GM19395 (cell line): ENCODE measurements around the gene SCAP.

Source experiments
- ATAC-seq: cut with Tn5 transposase; IDR thresholded peaks from one replicate; pipeline ENCODE4 v1.9.1; 2021; ENCODE audit warnings: mild to moderate bottlenecking, moderate library complexity; ENCODE audit not compliant: unreplicated experiment

The SCAP gene

DNA sequence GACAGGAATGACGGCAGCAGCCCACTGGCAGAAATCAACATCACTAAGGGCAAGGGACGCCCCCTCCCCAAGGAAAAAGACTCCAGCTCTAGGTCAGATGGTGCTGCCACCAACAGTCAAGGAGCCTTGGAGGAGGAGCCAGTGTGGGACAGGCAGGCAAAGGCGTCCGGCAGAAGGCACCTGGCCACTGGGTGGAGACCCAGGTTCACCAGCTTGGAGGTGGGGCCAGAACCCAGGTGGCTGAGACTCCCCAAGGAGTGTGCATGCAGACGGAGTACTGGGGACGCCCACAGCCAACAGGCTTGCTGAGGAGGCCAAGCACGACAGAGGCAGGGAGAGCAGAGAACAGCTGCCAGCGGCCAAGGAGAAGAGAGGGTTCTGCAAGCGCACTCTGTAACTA lies 59.7 kb downstream of the SCAP start:
- ATAC-seq, result no peak

DNA sequence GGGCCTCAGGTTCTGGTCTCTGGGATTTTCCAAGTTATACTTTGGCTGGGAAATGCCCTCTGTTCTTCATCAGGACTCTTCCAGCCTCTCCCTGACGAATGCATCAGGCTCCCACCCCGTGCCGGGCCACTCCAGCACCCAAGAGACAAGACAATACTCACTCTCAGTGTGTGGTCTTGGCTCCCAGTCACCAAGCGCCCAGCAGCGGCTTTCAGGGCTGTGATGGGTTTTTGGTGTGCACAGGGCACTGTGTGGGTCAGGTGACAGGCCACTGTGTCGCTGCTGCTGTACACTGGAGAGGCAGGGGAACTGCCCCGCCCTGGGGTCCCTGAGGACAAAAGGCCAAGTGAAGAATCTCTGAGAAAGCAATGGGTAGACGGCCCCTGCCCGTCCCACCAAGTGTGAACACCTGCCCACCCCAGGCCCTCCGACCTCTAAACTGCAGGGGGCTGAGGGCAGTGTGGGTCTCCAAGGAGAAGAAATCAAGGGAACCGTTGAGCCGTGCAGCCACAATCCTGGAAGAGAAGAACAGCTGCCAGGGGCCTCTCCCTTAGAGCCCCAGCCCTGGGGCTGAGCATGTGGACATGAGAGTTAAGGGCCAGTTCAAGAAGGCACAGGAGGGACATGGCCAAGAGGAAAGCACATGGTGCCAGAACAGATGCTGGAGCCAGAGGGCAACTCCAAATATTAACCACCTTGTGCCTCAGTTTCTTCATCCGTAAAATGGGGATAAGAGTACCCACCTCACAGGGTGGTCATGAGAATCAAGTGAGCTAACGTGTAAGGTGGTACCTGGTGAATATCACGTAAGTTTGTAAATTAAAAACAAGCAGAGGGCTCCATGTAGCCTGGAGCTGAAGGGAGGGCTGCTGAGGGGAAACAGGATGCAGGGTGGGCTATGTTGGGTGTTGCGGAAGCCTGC lies 60.8 kb downstream of the SCAP start:
- no peak for ATAC-seq

DNA sequence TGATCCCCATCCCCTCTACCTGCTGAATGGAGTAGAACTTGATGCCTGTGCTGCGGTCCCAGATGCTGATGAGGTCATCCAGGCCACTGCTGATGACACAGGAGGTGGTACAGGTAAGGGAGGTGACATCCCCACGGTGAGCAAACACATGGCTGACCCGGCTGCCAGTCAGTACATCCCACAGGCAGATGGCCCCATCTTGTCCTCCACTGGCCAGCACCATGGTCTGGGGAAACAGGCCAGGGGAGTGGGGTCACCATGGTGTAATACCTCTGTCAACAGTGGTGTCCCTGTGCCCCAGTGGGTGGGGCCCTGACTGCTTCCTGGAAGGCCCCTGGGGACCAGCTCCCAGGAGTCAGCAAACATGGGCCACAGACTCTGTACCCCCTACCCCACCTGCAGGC lies 61.6 kb downstream of the SCAP start:
- no peak for ATAC-seq

DNA sequence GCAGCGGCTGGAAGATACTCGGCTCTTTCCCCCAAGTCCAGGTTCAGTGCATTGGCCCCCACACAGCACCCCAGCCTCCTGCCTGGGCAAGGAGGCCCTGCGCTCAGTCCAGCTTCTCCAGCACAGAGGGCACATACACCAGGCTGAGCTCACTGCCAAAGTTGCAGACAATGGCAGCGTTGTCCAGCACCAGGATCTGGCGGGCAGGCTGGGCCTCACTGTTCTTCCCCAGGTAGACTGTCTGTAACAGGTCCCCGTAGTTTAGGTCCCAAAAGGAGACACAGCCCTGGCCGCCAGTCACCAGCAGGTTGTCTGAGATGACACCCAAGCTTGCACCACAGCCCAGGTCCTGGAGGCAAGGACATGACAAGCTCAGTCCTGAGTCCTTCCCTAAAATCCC lies 62.0 kb downstream of the SCAP start:
- no peak for ATAC-seq

DNA sequence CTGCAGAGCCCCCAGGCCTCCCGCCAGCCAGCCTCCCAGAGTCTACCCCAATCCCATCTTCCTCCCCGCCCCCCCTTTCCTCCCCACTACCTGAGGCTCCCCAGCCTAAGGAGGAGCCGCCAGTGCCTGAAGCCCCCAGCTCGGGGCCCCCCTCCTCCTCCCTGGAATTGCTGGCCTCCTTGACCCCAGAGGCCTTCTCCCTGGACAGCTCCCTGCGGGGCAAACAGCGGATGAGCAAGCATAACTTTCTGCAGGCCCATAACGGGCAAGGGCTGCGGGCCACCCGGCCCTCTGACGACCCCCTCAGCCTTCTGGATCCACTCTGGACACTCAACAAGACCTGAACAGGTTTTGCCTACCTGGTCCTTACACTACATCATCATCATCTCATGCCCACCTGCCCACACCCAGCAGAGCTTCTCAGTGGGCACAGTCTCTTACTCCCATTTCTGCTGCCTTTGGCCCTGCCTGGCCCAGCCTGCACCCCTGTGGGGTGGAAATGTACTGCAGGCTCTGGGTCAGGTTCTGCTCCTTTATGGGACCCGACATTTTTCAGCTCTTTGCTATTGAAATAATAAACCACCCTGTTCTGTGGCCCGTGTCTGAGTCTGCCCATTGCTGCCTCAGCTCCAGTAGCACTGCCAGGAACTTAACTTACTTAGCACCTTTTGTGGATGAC lies 62.8 kb downstream of the SCAP start:
- no peak for ATAC-seq

DNA sequence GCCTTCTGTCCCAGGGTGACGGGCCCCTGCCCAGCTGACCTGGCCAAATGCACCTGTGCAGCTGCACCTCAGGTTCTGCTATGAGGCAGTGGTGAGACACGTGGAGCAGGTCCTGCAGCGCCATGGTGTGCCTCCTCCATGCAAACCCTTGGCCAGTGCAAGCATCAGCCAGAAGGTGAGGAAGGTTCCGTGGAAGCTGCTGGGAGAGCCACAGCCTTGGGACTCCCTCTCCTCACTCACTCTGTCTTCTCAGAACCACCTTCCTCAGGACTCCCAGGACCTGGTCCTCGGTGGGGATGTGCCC lies 63.3 kb downstream of the SCAP start:
- no peak for ATAC-seq

DNA sequence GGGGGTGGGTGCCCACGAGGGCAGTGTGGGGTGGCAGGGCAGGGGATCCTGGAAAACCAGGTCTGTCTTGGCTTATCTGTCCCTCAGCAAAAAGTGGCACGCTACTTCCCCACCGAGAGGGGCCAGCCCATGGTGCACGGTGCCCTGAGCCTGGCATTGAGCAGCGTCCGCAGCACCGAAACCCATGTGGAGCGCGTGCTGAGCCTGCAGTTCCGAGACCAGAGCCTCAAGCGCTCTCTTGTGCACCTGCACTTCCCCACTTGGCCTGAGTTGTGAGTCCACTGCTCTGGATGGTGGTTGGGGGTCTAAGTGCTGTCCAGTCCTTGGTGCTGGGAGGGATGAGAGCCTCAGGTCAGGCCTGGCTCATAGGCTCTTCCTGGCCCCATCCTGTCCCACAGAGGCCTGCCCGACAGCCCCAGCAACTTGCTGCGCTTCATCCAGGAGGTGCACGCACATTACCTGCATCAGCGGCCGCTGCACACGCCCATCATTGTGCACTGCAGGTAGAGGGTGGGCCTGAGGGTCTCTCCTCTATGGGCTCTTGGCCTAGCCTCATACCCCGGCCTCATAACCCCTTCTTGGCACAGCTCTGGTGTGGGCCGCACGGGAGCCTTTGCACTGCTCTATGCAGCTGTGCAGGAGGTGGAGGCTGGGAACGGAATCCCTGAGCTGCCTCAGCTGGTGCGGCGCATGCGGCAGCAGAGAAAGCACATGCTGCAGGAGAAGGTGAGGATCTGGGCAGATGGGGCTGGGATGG lies 63.9 kb downstream of the SCAP start:
- no peak for ATAC-seq

DNA sequence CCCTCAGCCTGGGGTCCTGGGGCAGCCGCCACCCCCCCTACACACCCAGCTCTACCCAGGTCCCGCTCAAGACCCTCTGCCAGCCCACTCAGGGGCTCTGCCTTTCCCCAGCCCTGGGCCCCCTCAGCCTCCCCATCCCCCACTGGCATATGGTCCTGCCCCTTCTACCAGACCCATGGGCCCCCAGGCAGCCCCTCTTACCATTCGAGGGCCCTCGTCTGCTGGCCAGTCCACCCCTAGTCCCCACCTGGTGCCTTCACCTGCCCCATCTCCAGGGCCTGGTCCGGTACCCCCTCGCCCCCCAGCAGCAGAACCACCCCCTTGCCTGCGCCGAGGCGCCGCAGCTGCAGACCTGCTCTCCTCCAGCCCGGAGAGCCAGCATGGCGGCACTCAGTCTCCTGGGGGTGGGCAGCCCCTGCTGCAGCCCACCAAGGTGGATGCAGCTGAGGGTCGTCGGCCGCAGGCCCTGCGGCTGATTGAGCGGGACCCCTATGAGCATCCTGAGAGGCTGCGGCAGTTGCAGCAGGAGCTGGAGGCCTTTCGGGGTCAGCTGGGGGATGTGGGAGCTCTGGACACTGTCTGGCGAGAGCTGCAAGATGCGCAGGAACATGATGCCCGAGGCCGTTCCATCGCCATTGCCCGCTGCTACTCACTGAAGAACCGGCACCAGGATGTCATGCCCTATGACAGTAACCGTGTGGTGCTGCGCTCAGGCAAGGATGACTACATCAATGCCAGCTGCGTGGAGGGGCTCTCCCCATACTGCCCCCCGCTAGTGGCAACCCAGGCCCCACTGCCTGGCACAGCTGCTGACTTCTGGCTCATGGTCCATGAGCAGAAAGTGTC lies 64.7 kb downstream of the SCAP start:
- no peak for ATAC-seq

DNA sequence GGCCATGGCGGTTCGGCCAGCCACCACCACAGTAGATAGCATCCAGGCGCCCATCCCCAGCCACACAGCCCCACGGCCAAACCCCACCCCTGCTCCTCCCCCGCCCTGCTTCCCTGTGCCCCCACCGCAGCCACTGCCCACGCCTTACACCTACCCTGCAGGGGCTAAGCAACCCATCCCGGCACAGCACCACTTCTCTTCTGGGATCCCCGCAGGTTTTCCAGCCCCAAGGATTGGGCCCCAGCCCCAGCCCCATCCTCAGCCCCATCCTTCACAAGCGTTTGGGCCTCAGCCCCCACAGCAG lies 65.4 kb downstream of the SCAP start:
- ATAC-seq, result no peak

DNA sequence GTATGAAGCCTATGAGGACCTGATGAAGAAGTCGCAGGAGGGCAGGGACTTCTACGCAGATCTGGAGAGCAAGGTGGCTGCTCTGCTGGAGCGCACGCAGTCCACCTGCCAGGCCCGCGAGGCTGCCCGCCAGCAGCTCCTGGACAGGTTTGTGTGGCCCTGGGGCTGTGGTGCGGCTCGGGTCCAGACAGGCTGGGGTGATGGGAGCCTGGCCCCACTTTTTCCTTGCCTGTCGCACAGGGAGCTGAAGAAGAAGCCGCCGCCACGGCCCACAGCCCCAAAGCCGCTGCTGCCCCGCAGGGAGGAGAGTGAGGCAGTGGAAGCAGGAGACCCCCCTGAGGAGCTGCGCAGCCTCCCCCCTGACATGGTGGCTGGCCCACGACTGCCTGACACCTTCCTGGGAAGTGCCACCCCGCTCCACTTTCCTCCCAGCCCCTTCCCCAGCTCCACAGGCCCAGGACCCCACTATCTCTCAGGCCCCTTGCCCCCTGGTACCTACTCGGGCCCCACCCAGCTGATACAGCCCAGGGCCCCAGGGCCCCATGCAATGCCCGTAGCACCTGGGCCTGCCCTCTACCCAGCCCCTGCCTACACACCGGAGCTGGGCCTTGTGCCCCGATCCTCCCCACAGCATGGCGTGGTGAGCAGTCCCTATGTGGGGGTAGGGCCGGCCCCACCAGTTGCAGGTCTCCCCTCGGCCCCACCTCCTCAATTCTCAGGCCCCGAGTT lies 65.9 kb downstream of the SCAP start:
- ATAC-seq, result no peak

DNA sequence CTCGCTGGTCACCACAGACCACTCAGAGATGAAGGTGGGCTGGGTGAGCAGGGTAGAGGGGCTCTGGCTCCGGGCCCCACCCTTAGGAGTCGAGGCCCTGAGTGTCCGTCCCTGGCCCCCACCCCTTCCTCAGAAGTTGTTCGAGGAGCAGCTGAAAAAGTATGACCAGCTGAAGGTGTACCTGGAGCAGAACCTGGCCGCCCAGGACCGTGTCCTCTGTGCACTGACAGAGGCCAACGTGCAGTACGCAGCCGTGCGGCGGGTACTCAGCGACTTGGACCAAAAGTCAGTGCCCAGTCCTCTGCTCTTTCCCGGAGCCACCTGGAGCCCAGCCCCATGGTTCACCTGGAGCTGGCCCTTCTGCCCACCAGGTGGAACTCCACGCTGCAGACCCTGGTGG lies 66.5 kb downstream of the SCAP start:
- ATAC-seq, result no peak

DNA sequence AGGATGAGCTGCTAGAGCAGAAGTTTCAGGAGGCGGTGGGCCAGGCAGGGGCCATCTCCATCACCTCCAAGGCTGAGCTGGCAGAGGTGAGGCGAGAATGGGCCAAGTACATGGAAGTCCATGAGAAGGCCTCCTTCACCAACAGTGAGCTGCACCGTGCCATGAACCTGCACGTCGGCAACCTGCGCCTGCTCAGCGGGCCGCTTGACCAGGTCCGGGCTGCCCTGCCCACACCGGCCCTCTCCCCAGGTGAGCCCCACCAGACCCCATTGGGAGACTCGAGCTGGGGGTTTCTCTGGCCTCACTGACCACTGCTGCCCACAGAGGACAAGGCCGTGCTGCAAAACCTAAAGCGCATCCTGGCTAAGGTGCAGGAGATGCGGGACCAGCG lies 66.9 kb downstream of the SCAP start:
- ATAC-seq, result no peak

DNA sequence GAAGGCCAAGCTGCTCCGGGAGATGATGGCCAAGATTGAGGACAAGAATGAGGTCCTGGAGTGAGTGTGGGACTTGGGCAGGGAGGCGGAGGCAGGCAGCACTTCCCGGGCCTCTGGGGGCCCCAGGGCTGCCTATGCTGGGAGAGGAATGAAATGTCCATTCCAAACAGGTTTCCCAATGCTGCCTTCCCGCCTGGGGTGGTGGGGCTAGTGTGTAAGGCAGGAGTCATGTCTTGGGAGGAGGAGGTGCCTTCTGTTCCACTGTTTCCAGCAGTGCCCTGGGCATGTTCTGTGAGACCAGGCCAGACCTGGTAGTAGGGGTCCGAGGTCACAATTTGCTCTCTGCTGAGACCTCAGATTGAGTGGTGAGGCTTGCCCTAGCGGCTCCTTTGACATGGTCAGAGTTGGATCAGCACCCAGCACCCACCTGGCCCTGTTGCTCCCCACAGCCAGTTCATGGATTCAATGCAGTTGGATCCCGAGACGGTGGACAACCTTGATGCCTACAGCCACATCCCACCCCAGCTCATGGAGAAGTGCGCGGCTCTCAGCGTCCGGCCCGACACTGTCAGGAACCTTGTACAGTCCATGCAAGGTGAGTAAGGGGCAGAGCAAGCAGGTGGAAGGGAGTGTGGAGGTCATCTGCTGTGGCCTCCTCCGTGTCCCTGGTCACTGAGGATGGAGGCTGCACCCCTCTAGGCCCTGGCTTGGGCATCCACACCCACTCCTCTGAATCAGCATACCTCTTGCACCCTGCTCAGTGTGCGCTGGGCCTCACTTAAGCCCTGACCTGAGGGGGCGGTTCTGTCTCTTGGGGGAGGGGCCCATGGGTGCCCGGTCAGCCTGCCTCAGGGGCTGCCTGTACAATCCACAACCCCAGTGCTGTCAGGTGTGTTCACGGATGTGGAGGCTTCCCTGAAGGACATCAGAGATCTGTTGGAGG lies 67.6 kb downstream of the SCAP start:
- ATAC-seq, result no peak

DNA sequence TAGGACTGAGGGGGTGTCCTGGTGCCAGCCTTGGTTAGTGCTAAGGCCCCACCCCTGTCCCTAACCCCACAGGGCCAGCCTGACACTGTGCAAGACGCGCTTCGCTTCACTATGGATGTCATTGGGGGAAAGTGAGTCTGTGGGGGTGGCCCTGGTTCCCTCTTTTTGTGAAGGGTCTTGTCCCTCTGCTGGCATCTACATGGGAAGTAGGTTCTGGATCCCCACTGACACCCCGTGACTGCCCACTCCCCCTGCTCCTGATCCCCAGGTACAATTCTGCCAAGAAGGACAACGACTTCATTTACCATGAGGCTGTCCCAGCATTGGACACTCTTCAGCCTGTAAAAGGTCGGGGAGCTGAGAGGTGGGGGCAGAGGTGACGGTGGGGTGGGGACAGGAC lies 68.5 kb downstream of the SCAP start:
- no peak for ATAC-seq

DNA sequence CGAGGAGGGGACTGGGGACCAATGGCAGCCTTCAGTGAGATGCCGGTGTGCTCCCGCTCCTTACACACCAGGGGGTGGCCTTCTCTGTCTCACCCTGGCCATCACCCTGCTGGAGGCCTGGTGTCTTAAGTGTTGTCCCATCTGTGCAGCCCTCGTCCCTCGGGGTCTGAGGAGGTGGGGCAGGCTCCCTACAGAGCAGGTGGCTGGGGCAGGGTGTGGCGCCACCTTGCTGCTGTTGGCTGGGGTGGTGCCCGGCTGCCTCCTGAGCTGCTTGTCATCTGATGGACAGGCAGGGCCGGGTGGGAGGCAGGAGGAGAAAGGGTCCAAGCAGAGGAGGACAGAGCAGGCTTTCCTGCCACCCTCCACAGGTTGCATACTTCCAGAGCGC lies 69.0 kb downstream of the SCAP start:
- ATAC-seq, result no peak

DNA sequence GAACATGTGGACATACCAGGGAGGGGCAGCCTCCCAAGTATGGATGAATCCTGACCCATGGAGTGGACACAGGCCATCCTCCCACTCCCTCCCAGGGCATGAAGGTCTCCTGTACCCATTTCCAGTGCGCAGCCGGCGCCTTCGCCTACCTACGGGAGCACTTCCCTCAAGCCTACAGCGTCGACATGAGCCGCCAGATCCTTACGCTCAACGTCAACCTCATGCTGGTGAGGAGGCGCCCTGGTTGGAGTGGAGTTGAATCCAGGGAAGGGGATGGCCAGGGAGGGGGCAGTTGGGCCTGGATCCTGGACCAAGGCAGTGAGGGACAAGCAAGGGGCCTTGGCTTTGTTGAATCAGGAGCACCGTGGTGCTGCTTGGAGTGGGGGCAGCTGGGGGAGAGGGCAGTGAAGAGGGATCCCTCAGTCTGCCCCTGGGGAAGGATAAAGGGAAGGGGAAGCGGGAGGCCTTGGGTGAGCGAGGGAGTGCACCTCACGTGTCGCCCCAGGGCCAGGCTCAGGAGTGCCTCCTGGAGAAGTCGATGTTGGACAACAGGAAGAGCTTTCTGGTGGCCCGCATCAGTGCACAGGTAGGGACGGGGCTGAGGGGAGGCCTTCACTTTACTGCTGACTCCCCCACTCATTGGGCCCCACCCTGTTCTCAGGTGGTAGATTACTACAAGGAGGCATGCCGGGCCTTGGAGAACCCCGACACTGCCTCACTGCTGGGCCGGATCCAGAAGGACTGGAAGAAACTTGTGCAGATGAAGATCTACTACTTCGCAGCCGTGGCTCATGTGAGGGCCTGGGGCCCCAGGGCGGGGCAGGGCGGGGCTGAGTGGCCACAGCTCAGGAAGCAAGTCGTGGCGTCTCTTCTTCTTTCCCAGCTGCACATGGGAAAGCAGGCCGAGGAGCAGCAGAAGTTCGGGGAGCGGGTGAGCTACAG lies 69.7 kb downstream of the SCAP start:
- ATAC-seq, result no peak

DNA sequence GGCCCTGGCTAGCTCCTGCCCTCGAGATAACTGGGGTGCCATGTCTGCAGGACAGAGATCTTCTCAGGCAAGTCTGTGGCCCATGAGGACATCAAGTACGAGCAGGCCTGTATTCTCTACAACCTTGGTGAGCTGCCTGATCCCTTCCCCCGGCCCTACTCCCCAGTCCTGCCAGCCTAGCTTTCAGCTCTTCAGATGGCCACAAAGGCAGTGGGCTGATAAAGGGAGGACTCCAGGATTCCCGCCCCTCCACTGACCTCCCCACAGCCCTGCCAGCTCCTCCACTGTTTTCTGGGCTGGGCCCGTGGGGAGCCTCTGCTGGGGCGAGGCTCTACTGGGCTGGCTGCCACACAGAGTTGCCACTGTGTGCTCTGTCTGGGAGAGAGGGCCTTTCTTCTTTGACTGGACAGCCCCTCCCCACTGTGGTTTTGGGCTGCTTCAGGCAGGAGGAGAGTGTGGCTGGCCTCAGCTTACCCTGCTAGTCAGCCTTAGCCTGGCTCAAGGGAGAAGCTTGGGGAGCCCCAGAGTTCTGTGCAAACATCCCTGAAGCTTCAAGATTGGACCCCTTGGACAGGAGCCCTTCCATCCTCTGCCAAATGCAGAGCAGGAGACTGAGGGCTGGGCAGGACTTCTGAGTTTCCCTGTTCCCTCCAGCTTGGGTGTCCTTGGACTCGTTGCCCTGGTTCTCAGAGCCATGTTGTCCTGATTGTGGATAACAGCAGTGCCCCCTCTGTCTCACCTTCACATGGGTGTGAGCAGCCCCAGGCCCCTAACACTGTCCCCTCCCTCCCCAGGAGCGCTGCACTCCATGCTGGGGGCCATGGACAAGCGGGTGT lies 70.6 kb downstream of the SCAP start:
- ATAC-seq, result no peak
